PC-3 (cell line): ENCODE data around the gene FASN. TPM values are rescaled to one million over a fixed set of nuclear protein-coding genes. Genes with fewer than 3 reads are reported as not detected.

Source experiments
- ATAC-seq: fragments of 200-7000 bp; cut with Tn5 transposase; 2 replicates; pipeline ENCODE4 v1.9.1; 2020; ENCODE audit warnings: mild to moderate bottlenecking, moderate library complexity
- BruUV-seq: library from RNA; stranded (reverse); fragments of 400-500 nt; replicated peaks from 2 replicates; lab custom pipeline; 2021; lab: Mats Ljungman, UMichigan
- CTCF ChIA-PET: fragments of 300-600 bp; sonication (Branson Sonifier 250); formaldehyde crosslinking; loops from one replicate; lab custom pipeline; 2022; ENCODE audit warnings: antibody characterized with exemption; lab: Charles Lee
- POLR2A ChIA-PET: fragments of 300-600 bp; sonication (Branson Sonifier 250); formaldehyde crosslinking; loops from one replicate; lab custom pipeline; 2022; ENCODE audit warnings: antibody characterized with exemption; ENCODE audit not compliant: unreplicated experiment; lab: Charles Lee
- DNase-seq: peaks from one replicate; pipeline ENCODE4 v3.0.0-alpha.2; 2015
- H2AFZ ChIP-seq: fragments of 300-600 bp; sonication (generic); 2 replicates; pipeline ENCODE4 v1.6.0; 2016; ENCODE audit warnings: antibody characterized with exemption, low read length
- H3F3A ChIP-seq: fragments of 300-600 bp; sonication (generic); one replicate; pipeline ENCODE4 v1.6.0; 2017; ENCODE audit warnings: antibody characterized with exemption, low read length, control low read depth, mild to moderate bottlenecking; ENCODE audit not compliant: unreplicated experiment
- H3K27ac ChIP-seq: fragments of 300-600 bp; sonication (generic); 2 replicates; pipeline ENCODE4 v1.5.1; 2016; ENCODE audit warnings: mild to moderate bottlenecking, low read length
- H3K27me3 ChIP-seq: fragments of 300-600 bp; sonication (generic); 2 replicates; pipeline ENCODE4 v1.6.1; 2016; ENCODE audit warnings: low read length, mixed read lengths
- H3K36me3 ChIP-seq: fragments of 300-600 bp; sonication (generic); 2 replicates; pipeline ENCODE4 v1.6.1; 2016; ENCODE audit warnings: low read depth, mixed run types, low read length, mixed read lengths
- H3K4me1 ChIP-seq: fragments of 300-600 bp; sonication (generic); 2 replicates; pipeline ENCODE4 v1.5.1; 2016; ENCODE audit warnings: low read length; ENCODE audit not compliant: insufficient read depth
- H3K4me2 ChIP-seq: fragments of 300-600 bp; sonication (generic); 2 replicates; pipeline ENCODE4 v1.6.0; 2016; ENCODE audit warnings: low read length
- H3K4me3 ChIP-seq: fragments of 300-600 bp; sonication (generic); 2 replicates; pipeline ENCODE4 v1.5.1; 2016; ENCODE audit warnings: mild to moderate bottlenecking, low read length, mixed read lengths
- H3K79me2 ChIP-seq: fragments of 300-600 bp; sonication (generic); 2 replicates; pipeline ENCODE4 v1.6.1; 2017; ENCODE audit warnings: low read length, mixed read lengths
- H3K9ac ChIP-seq: fragments of 300-600 bp; sonication (generic); 2 replicates; pipeline ENCODE4 v1.6.0; 2016; ENCODE audit warnings: mild to moderate bottlenecking, low read length
- H3K9me2 ChIP-seq: fragments of 300-600 bp; sonication (generic); replicated peaks from 2 replicates; pipeline ENCODE4 v1.6.1; 2016; ENCODE audit warnings: mixed run types, low read length, mixed read lengths
- H3K9me3 ChIP-seq: fragments of 300-600 bp; sonication (generic); 2 replicates; pipeline ENCODE4 v1.6.1; 2016; ENCODE audit warnings: low read length, mixed read lengths
- H4K20me1 ChIP-seq: fragments of 300-600 bp; sonication (generic); 2 replicates; pipeline ENCODE4 v1.6.1; 2016; ENCODE audit warnings: low read length, mixed read lengths
- EZH2 ChIP-seq: fragments of 300-600 bp; sonication (generic); IDR thresholded peaks from one replicate; pipeline ENCODE4 v1.6.1; 2017; ENCODE audit warnings: antibody characterized with exemption, mild to moderate bottlenecking, low read length; ENCODE audit not compliant: unreplicated experiment
- EZH2phosphoT487 ChIP-seq: fragments of 300-600 bp; sonication (generic); IDR thresholded peaks from 2 replicates; pipeline ENCODE4 v1.6.1; 2018; ENCODE audit warnings: mild to moderate bottlenecking, antibody characterized with exemption, low read length, borderline replicate concordance
- intact Hi-C: fragments of 100-400 bp; cut with micrococcal nuclease; formaldehyde crosslinking; loops from 2 replicates; pipeline ENCODE4 v1.9.0; 2023
- total RNA-seq: library from RNA; depleted of rRNA; stranded (reverse); fragments of >200 nt; gene quantifications from 2 replicates; pipeline ENCODE4 v1.2.3, GENCODE V29; 2014
- TF ChIP-seq, protein P1 (sequence below): fragments of 300-600 bp; sonication (generic); conservative IDR thresholded peaks from 2 replicates; pipeline ENCODE4 v1.5.1; 2017; ENCODE audit warnings: antibody characterized with exemption, low read depth, mild to moderate bottlenecking, low read length

The FASN gene
- total RNA-seq, 1 experiment from 2014 or later: 269 TPM

DNA sequence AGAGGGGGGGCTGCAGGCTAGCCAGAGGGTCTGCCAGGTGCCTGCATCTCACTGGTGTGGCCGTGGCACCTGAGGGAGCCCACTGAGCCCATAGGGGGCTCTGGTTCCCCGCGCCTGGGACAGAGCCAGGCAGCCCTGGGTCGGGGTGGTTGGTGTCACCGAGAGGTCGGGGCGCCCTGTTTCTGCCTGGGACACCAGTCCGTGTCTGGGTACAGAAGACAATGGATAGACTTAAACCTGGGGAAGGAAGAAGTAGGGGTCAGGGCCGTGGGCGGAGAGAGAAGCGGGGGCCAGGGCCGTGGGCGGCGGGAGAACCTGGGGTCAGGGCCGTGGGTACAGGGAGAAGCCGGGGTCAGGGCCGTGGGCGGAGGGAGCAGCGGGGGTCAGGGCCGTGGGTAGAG is 49.5 kb downstream of the FASN start:
- H3K36me3 ChIP-seq: no peaks in the 10 kb centered on the region; the same call in 1 of the 2 replicates
- no peaks in the 10 kb centered on the region for H4K20me1 ChIP-seq
- H3K4me1 ChIP-seq: peaks cover 8% of the 10 kb centered on the region; the same call in 1 of the 2 replicates
- DNase-seq: no peak
- H3K9me3 ChIP-seq: no peaks in the 10 kb centered on the region
- H3K79me2 ChIP-seq: peaks cover 24% of the 10 kb centered on the region
- no peaks in the 10 kb centered on the region for H3F3A ChIP-seq
- BruUV-seq: no TSS peak
- POLR2A ChIA-PET: no interaction called here
- intact Hi-C loops: no loop called here
- no peak for ATAC-seq
- no peak overlapping the region for H3K9ac ChIP-seq
- H3K27me3 ChIP-seq: no peaks in the 10 kb centered on the region
- H3K9me2 ChIP-seq: no peaks in the 10 kb centered on the region
- no peak overlapping the region for H3K4me2 ChIP-seq
- no peak overlapping the region for H3K27ac ChIP-seq
- H2AFZ ChIP-seq: no peak overlapping the region
- CTCF ChIA-PET: no interaction called here
- TF ChIP-seq EZH2phosphoT487 (no peak), EZH2 (no peak)
- TF ChIP-seq, protein P1, sequence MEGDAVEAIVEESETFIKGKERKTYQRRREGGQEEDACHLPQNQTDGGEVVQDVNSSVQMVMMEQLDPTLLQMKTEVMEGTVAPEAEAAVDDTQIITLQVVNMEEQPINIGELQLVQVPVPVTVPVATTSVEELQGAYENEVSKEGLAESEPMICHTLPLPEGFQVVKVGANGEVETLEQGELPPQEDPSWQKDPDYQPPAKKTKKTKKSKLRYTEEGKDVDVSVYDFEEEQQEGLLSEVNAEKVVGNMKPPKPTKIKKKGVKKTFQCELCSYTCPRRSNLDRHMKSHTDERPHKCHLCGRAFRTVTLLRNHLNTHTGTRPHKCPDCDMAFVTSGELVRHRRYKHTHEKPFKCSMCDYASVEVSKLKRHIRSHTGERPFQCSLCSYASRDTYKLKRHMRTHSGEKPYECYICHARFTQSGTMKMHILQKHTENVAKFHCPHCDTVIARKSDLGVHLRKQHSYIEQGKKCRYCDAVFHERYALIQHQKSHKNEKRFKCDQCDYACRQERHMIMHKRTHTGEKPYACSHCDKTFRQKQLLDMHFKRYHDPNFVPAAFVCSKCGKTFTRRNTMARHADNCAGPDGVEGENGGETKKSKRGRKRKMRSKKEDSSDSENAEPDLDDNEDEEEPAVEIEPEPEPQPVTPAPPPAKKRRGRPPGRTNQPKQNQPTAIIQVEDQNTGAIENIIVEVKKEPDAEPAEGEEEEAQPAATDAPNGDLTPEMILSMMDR: no peak
- H3K4me3 ChIP-seq: no peak overlapping the region

DNA sequence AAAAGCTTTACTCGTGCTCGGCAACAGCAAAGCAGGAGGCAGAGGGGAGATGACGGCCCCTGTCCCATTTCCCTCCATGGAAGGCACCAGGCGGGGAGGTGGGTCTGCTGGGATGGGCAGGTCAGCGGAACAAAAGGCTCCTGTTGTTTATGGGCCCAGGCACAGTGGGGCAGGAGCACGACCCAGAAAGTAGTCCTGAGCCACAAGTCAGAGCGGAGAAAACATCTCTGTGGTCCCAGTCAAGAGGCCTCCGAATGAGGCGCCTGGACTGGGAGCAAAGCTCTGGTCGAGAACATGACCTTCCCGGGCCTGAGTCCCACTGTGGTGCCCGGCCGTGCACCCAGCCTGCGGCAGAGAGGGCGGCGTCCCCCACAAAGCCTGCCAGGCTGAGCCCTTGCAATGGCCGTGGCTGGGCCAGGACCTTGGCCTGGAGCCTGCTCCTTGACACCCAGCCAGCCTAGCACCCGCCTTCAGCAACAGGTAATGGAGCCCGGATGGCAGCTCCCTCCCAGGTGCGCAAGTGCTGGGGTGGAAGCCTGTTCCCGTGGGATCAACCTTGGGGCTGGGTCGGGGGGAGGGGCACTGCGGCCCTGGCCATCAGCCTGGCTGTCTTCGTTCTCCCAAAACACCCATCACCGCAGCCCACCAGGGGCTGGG is 50.0 kb downstream of the FASN start:
- H3K9me2 ChIP-seq: no peaks in the 10 kb centered on the region
- TF ChIP-seq EZH2phosphoT487: no peak
- TF ChIP-seq, protein P1: no peak
- no peak for TF ChIP-seq EZH2
- POLR2A ChIA-PET: interaction anchor here (0.7 kb wide), 1 partner anchor 1018 kb away, joined by 6 read pairs; no protein-coding TSS in a partner anchor
- no peak overlapping the region for H3K4me2 ChIP-seq
- no peak for ATAC-seq
- no peaks in the 10 kb centered on the region for H3F3A ChIP-seq
- H3K36me3 ChIP-seq: no peaks in the 10 kb centered on the region; the same call in 1 of the 2 replicates
- no peak for DNase-seq
- H3K79me2 ChIP-seq: peaks cover 19% of the 10 kb centered on the region
- no peak overlapping the region for H2AFZ ChIP-seq
- BruUV-seq: no TSS peak
- H3K9me3 ChIP-seq: no peaks in the 10 kb centered on the region
- H4K20me1 ChIP-seq: no peaks in the 10 kb centered on the region
- CTCF ChIA-PET: no interaction called here
- H3K4me1 ChIP-seq: peaks cover 4% of the 10 kb centered on the region; the same call in 1 of the 2 replicates
- intact Hi-C loops: no loop called here
- no peaks in the 10 kb centered on the region for H3K27me3 ChIP-seq
- H3K27ac ChIP-seq: no peak overlapping the region
- no peak overlapping the region for H3K9ac ChIP-seq
- H3K4me3 ChIP-seq: no peak overlapping the region

DNA sequence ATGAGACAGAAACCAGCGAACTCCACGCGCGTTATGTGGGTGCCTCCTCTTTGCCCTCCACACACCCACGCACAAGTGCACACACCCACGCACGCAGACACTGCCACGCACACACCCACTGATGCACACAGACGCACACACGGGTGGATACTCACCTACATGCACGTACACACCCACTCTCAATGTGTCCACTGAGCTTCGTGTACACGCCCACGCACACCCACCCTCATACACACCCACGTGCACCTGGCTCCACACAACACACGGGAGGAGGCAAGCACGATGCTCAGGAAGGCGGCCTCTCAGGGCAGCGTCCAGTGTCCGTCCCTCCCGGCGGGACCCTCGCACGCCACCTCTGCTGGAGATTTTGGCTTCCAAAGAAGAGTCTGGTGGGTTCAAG is 50.7 kb downstream of the FASN start:
- TF ChIP-seq EZH2phosphoT487 (no peak), EZH2 (no peak)
- TF ChIP-seq, protein P1: no peak
- CTCF ChIA-PET: no interaction called here
- intact Hi-C loops: no loop called here
- no peaks in the 10 kb centered on the region; the same call in 1 of the 2 replicates for H3K36me3 ChIP-seq
- H3F3A ChIP-seq: no peaks in the 10 kb centered on the region
- no peaks in the 10 kb centered on the region for H3K9me2 ChIP-seq
- H4K20me1 ChIP-seq: no peaks in the 10 kb centered on the region
- no peak overlapping the region for H3K27ac ChIP-seq
- no peaks in the 10 kb centered on the region for H3K27me3 ChIP-seq
- BruUV-seq: no TSS peak
- no peaks in the 10 kb centered on the region; the same call in 1 of the 2 replicates for H3K4me1 ChIP-seq
- DNase-seq (no peak), ATAC-seq (no peak)
- H3K9me3 ChIP-seq: no peaks in the 10 kb centered on the region
- H2AFZ ChIP-seq: no peak overlapping the region
- H3K9ac ChIP-seq: no peak overlapping the region
- peaks cover 13% of the 10 kb centered on the region for H3K79me2 ChIP-seq
- H3K4me3 ChIP-seq: no peak overlapping the region
- POLR2A ChIA-PET: interaction anchor here (0.7 kb wide), 1 partner anchor 1017 kb away, joined by 6 read pairs; no protein-coding TSS in a partner anchor
- no peak overlapping the region for H3K4me2 ChIP-seq
